Heart right ventricle (tissue), 16 donors: Measurements from ENCODE around the gene NSD2. TPM values are rescaled to one million over a fixed set of nuclear protein-coding genes. Genes with fewer than 3 reads are reported as not detected.

ENCODE experiments used
- ATAC-seq, 8 donors: fragments of 200-7000 bp; cut with Tn5 transposase; one replicate each; pipeline ENCODE4 v1.9.1; 2020; ENCODE audit warnings: mild to moderate bottlenecking in 8 of 8, moderate library complexity in 8 of 8, moderate number of reproducible peaks in 1 of 8
- DNase-seq, 2 donors: peaks; one replicate each; pipeline ENCODE4 v3.0.0-alpha.2; 2020
- H3K27ac ChIP-seq, 10 donors: fragments of 200-600 bp; sonication (generic) in 2 of 10; one replicate each; pipeline versions ENCODE4 v1.5.0 to v1.8.0; 2020 to 2022; ENCODE audit warnings: mild to moderate bottlenecking in 3 of 10
- H3K27me3 ChIP-seq, 7 donors: fragments of 200-600 bp; one replicate each; pipeline ENCODE4 v1.8.0; 2021 to 2022; ENCODE audit warnings: mild to moderate bottlenecking in 2 of 7
- H3K36me3 ChIP-seq, 9 donors: fragments of 200-600 bp; sonication (generic) in 1 of 9; one replicate each; pipeline versions ENCODE4 v1.5.0 to v1.8.0; 2020 to 2022; ENCODE audit warnings: mild to moderate bottlenecking in 2 of 9
- H3K4me1 ChIP-seq, 9 donors: fragments of 200-600 bp; sonication (generic) in 1 of 9; one replicate each; pipeline versions ENCODE4 v1.5.0 to v1.8.0; 2020 to 2022; ENCODE audit warnings: mild to moderate bottlenecking in 4 of 9
- H3K4me3 ChIP-seq, 10 donors: fragments of 200-600 bp; sonication (generic) in 2 of 10; one replicate each; pipeline versions ENCODE4 v1.5.0 to v1.8.0; 2020 to 2022; ENCODE audit warnings: mild to moderate bottlenecking in 7 of 10, moderate library complexity in 2 of 10
- H3K9me3 ChIP-seq, 11 donors: fragments of 200-600 bp in 10 of 11; sonication (generic) in 2 of 11; one replicate each; pipeline versions ENCODE4 v1.5.0 to v1.8.0; 2013 to 2022; ENCODE audit warnings: mild to moderate bottlenecking in 2 of 11, control low read depth in 1 of 11, moderate library complexity in 1 of 11
- WGBS, 2 donors: extraction: QIAGEN DNeasy Blood & Tissue Kit; methylation state at CpG; one replicate each; pipeline ENCODE4 v1.1.7; 2013; ENCODE audit warnings: inconsistent platforms in 1 of 2; 5-methylcytosine and 5-hydroxymethylcytosine counted together
- intact Hi-C, 10 donors: fragments of 100-400 bp; cut with DNase I; formaldehyde crosslinking; loops; one replicate each; pipeline versions ENCODE4 v1.11.1 to v1.14.2; 2022
- polyA plus RNA-seq, 2 donors: library from polyadenylated mRNA; stranded (reverse); fragments of 200-250 nt; gene quantifications; one replicate each; pipeline ENCODE4 v1.2.3, GENCODE V29; 2013
- total RNA-seq, 10 donors: library from RNA; stranded (reverse); fragmentation: NEBNext Ultra II Directional in 3 of 10; extraction: Animal tissue kit (Norgen Biotek cat#: 25700) in 3 of 10; gene quantifications; one replicate each; pipeline versions ENCODE4 v1.2.1 to v1.2.4, GENCODE V29; 2021 to 2023
- TF ChIP-seq, protein P1 (sequence below), 9 donors: fragments of 200-600 bp; sonication (generic) in 2 of 9; IDR thresholded peaks; one replicate each; pipeline versions ENCODE4 v1.5.0 to v1.8.0; 2021 to 2022; ENCODE audit warnings: antibody characterized with exemption in 9 of 9, mild to moderate bottlenecking in 5 of 9, moderate library complexity in 1 of 9
- donor health status: Arrhythmogenic right ventricular cardiomyopathy.
- donor health status: ischemic (EF 13 %, LVEDD 7.1; RV severe dilation, severe dysfunction).
- donor health status: healthy with polysubstance abuse.
- donor health status: DM: no; HTN: yes; CAD: no.
- donor health status: DM: no; HTN: no; CAD: no.
- donor health status: ischemic (EF 25% LVEDD 6.9; RV normal size, moderate dysfunction).
- donor health status: ischemic (EF 25% LVEDD 5.7; RV mildly dilated, moderate dysfunction).
- donor health status: healthy.
- donor health status: DM: yes; HTN: yes; CAD: no.
- donor health status: Ischemic cardiomyopathy.
- donor health status: ischemic (EF 35%, LVEDD 5.7; RV mildly dilated, moderate dysfunction).
- donor health status: nonischemic (EF 11% LVEDD 7.7; RV severe dilation, severe dysfunction).
- donor health status: DM: yes; HTN: yes; CAD: no.
- donor health status: PGD.
- donor health status: ischemic (EF 29% LVEDD 5.4; RV normal size, mild dysfunction).
- donor health status: nonischemic (EF 23%, LVEDD 6.1; RV moderate dilation, normal function).

Gene NSD2
- total and polyA plus RNA-seq, 12 donors: 7.7 to 64.4 (median 44.5) TPM

DNA sequence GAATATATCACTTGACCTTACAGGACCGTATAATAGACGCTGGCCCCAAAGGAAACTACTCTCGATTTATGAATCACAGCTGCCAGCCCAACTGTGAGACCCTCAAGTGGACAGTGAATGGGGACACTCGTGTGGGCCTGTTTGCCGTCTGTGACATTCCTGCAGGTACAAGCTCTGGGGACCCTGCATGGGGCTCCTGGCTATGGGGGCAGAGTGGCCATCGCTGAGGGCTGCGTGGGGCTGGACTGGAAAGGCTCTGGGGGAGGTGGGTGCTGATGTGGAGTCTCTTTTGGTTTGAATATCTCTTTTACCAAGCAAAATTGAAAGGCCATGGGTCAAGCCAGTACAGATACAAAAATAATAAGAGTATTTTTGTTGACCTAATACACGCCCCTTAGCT, 103.6 kb downstream of the NSD2 start:
- no peak overlapping the region for H3K4me3 ChIP-seq
- DNase-seq (no peak), ATAC-seq (no peak)
- no peaks in the 10 kb centered on the region for H3K9me3 ChIP-seq
- TF ChIP-seq, protein P1, sequence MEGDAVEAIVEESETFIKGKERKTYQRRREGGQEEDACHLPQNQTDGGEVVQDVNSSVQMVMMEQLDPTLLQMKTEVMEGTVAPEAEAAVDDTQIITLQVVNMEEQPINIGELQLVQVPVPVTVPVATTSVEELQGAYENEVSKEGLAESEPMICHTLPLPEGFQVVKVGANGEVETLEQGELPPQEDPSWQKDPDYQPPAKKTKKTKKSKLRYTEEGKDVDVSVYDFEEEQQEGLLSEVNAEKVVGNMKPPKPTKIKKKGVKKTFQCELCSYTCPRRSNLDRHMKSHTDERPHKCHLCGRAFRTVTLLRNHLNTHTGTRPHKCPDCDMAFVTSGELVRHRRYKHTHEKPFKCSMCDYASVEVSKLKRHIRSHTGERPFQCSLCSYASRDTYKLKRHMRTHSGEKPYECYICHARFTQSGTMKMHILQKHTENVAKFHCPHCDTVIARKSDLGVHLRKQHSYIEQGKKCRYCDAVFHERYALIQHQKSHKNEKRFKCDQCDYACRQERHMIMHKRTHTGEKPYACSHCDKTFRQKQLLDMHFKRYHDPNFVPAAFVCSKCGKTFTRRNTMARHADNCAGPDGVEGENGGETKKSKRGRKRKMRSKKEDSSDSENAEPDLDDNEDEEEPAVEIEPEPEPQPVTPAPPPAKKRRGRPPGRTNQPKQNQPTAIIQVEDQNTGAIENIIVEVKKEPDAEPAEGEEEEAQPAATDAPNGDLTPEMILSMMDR (IDR thresholded peaks at IDR 0.05): no peak
- 93 to 94% methylated on average over 8 of the region's 8 CpGs for WGBS, 2 donors
- H3K4me1 ChIP-seq: no peaks in the 10 kb centered on the region
- no peak overlapping the region for H3K27ac ChIP-seq
- no peaks in the 10 kb centered on the region for H3K27me3 ChIP-seq
- intact Hi-C loops: loop anchor here in 1 of 10 donors (5.0 kb wide), 1 partner anchor 847 kb away; no protein-coding TSS in a partner anchor
- peaks cover 0 to 100% (median 44%) of the 10 kb centered on the region in 9 donors for H3K36me3 ChIP-seq

DNA sequence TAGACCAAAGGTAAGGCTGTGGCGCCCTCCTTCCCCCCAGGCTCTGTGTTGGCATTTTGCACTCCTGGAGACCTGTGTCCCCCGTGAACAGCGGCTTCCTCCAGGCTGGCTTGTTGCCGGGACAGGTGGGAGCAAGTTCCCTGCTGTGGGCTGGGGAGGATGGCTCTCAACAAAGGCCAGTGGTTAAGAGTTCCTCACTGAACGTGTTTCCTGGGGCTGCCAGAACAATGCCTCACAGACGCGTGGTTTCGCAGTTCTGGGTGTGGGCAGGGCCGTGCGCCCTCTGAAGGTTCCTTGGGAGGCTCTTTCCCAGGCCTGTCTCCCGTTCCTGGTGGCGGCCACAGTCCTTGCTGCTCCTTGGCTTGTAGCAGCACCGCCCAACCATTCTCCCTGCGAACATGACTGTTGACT, 104.2 kb downstream of the NSD2 start:
- intact Hi-C loops: loop anchor here in 1 of 10 donors (5.0 kb wide), 1 partner anchor 847 kb away; no protein-coding TSS in a partner anchor
- H3K9me3 ChIP-seq: no peaks in the 10 kb centered on the region
- H3K4me3 ChIP-seq: no peak overlapping the region
- WGBS, 2 donors: 94% methylated on average over 14 of the region's 14 CpGs
- ATAC-seq: no peak
- no peak for DNase-seq
- H3K27me3 ChIP-seq: no peaks in the 10 kb centered on the region
- TF ChIP-seq, protein P1 (IDR thresholded peaks at IDR 0.05): no peak
- H3K36me3 ChIP-seq: peaks cover 0 to 100% (median 48%) of the 10 kb centered on the region in 9 donors
- no peaks in the 10 kb centered on the region for H3K4me1 ChIP-seq
- no peak overlapping the region for H3K27ac ChIP-seq

DNA sequence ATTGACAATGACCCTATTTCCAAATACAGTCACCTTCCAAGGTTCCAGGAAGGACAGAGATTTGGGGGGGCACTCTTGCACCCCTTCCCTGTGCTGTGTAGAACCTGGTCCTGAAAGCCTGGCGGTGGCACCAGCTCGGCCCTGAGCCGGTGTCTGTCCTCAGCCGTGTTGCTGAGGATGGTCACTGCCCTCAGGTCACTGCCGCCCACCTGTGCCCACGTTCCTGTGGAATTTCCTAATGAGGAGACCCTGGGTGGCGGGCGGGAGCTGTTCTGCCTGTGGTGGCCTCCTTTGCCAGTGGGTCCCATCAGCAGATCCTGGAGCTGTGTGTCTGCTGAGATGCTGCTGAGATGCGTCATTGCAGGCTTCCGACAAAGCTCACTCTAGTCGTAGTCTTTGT, 104.7 kb downstream of the NSD2 start:
- Histone ChIP-seq H3K4me3 (no peak overlapping the region), H3K9me3 (no peaks in the 10 kb centered on the region), H3K36me3 (peaks cover 0 to 100% (median 53%) of the 10 kb centered on the region in 9 donors), H3K27me3 (no peaks in the 10 kb centered on the region), H3K27ac (no peak overlapping the region), H3K4me1 (no peaks in the 10 kb centered on the region)
- intact Hi-C loops: loop anchor here in 1 of 10 donors (5.0 kb wide), 1 partner anchor 846 kb away; no protein-coding TSS in a partner anchor
- TF ChIP-seq, protein P1 (IDR thresholded peaks at IDR 0.05): no peak
- ATAC-seq (no peak), DNase-seq (no peak)
- WGBS, 2 donors: 95 to 96% methylated on average over 11 of the region's 11 CpGs

DNA sequence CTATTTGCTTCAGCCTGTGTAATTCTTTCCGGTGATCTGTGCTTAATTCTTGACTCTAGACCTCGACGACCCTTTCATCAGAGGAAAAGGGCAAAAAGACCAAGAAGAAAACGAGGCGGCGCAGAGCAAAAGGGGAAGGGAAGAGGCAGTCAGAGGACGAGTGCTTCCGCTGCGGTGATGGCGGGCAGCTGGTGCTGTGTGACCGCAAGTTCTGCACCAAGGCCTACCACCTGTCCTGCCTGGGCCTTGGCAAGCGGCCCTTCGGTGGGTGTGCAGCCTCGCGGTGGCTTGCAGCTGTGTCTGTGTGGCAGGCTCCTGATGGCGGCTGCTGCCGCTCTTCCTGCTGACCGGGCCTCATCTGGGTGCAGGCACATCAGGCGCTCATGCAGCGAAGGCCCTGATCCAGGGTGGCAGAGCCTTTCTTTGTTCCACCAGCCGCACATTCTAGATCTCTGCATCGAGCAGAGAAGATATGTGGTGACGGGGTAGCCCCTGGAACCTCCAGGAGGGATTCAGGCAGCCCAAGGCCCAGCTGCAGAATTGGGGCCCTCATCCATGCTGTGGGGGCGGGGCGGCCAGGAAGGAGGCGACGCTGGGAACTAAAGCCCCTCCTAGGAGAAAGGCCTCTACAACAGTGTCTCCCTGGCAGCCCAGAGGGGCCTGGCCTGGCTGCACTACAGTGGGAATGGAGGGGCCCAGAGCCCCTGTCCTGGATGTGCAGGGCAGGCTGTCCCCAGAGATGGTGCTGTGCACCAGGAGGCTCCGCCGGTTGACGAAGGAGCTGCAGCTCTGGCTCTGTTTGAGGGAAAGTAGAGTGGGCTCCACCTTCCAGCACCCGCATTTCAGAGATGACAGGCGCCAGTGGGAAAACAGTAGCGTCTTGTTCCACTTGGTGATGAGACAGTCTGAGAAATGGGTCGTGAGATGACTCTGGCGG, 105.5 kb downstream of the NSD2 start:
- Histone ChIP-seq H3K27ac (no peak overlapping the region), H3K27me3 (no peaks in the 10 kb centered on the region), H3K4me1 (no peaks in the 10 kb centered on the region), H3K4me3 (no peak overlapping the region), H3K9me3 (no peaks in the 10 kb centered on the region), H3K36me3 (peaks cover 0 to 100% (median 60%) of the 10 kb centered on the region in 9 donors)
- ATAC-seq: no peak
- WGBS, 2 donors: 95 to 96% methylated on average over 35 of the region's 35 CpGs
- TF ChIP-seq, protein P1 (IDR thresholded peaks at IDR 0.05): no peak
- DNase-seq: no peak
- intact Hi-C loops: loop anchor here in 1 of 10 donors (5.0 kb wide), 1 partner anchor 846 kb away; no protein-coding TSS in a partner anchor
